ENCODE data around the gene APBA2. TPM values are rescaled to one million over a fixed set of nuclear protein-coding genes. Genes with fewer than 3 reads are reported as not detected.

APBA2 gene
- total and polyA plus RNA-seq, 2 donors, result 6.7 to 15.3 TPM

DNA sequence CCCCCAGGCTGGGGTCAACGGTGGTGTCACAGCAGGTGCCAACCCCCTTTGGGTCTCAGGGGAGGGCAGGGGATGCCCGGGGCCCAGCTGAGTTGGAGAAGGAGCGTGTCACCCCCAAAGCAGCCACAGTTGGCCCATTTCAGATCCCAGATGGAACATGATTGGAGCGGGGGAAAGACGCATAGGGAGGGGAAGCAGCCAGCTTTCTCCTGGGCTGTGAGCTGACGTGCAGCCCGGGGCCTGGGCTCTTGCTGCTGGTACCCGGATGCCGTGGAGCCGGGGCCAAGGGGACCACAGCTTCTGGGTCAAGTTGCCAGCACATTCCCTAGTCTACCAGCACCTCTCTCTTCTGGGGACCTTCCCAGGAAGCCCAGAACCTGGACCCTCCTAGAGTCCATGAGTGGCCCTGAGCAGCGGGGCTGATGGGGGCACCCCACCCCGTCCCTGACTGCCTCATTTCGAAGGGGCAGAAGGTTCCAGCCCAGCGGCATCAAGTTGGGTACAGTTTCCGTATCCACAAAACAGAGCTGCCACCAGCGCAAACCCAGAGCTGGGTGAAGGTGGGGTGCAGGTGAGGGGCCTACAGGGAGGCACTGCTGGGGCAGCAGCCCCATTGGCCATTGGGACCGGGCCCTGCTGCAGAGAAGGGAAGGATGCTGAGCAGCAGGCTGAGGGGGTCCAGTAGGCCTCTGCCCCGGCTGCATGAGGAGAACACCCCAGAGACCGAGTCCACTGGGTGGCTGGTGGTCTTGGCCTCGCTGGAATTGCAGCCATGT lies 235.0 kb downstream of the APBA2 start:
- Histone ChIP-seq H3K4me1 (ENCODE audit: control insufficient read depth in 2 of 2, insufficient read depth in 2 of 2, low read length in 2 of 2) (no peaks in the 10 kb centered on the region), H3K4me3 (ENCODE audit: low read length in 2 of 2) (no peak overlapping the region), H3K9me3 (ENCODE audit: control insufficient read depth in 2 of 2, insufficient read depth in 1 of 2, low read length in 1 of 2) (peaks cover 0 to 2% of the 10 kb centered on the region in 2 donors), H3K27ac (ENCODE audit: low read depth in 1 of 2, low read length in 1 of 2) (no peak overlapping the region), H3K27me3 (ENCODE audit: control insufficient read depth in 2 of 2, insufficient read depth in 1 of 2, low read length in 1 of 2) (peaks cover 0 to 4% of the 10 kb centered on the region in 2 donors), H3K36me3 (ENCODE audit: control insufficient read depth in 2 of 2, insufficient read depth in 2 of 2, low read length in 1 of 2) (no peaks in the 10 kb centered on the region)
- WGBS, result 96% methylated on average over 20 of the region's 20 CpGs
- no peak for DNase-seq (ENCODE audit: low read depth in 6 of 9, low spot score in 9 of 9)

DNA sequence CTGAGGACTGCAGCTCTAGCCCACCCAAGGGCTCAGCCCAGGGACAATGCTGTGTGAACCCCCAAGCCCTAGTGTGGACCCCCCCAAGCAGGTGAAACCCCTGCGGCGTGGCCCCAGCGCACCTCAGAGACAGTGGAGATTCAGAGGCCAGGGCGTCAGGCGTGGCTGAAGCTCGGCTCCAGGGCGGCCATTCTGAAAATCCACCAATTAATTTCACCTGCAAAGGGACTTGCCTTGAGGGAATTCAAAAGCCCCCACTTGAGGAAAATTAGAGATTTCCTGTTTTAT lies 235.5 kb downstream of the APBA2 start:
- H3K27me3 ChIP-seq (ENCODE audit: control insufficient read depth in 2 of 2, insufficient read depth in 1 of 2, low read length in 1 of 2), result no peaks in the 10 kb centered on the region
- no peak overlapping the region for H3K27ac ChIP-seq (ENCODE audit: low read depth in 1 of 2, low read length in 1 of 2)
- no peak for DNase-seq (ENCODE audit: low read depth in 6 of 9, low spot score in 9 of 9)
- H3K4me3 ChIP-seq (ENCODE audit: low read length in 2 of 2), result no peak overlapping the region
- H3K9me3 ChIP-seq (ENCODE audit: control insufficient read depth in 2 of 2, insufficient read depth in 1 of 2, low read length in 1 of 2), result peaks cover 0 to 2% of the 10 kb centered on the region in 2 donors
- H3K36me3 ChIP-seq (ENCODE audit: control insufficient read depth in 2 of 2, insufficient read depth in 2 of 2, low read length in 1 of 2), result no peaks in the 10 kb centered on the region
- no peaks in the 10 kb centered on the region for H3K4me1 ChIP-seq (ENCODE audit: control insufficient read depth in 2 of 2, insufficient read depth in 2 of 2, low read length in 2 of 2)
- 92% methylated on average over 7 of the region's 7 CpGs for WGBS

DNA sequence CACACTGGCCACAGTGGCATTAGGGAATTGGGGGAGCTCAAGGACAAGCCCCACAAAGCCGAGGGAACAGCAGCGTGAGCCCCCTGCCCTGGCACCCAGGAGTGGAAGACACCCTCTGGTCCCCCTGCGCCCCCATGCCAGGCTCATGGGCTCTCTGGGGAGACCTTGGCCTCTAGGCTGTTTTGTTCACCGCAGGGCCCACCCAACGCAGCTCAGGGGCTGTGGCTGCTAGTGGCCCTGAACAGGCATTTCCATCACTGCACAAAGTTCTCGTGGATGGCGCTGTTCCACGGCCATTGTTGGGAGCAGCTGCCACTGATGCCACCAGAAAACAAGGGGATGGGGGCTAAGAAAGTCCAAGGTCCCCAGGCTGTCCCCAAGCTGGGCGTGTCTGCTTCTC lies 236.1 kb downstream of the APBA2 start:
- H3K27me3 ChIP-seq (ENCODE audit: control insufficient read depth in 2 of 2, insufficient read depth in 1 of 2, low read length in 1 of 2), result no peaks in the 10 kb centered on the region
- peaks cover 0 to 2% of the 10 kb centered on the region in 2 donors for H3K9me3 ChIP-seq (ENCODE audit: control insufficient read depth in 2 of 2, insufficient read depth in 1 of 2, low read length in 1 of 2)
- no peaks in the 10 kb centered on the region for H3K4me1 ChIP-seq (ENCODE audit: control insufficient read depth in 2 of 2, insufficient read depth in 2 of 2, low read length in 2 of 2)
- no peaks in the 10 kb centered on the region for H3K36me3 ChIP-seq (ENCODE audit: control insufficient read depth in 2 of 2, insufficient read depth in 2 of 2, low read length in 1 of 2)
- no peak for DNase-seq (ENCODE audit: low read depth in 6 of 9, low spot score in 9 of 9)
- H3K27ac ChIP-seq (ENCODE audit: low read depth in 1 of 2, low read length in 1 of 2), result no peak overlapping the region
- H3K4me3 ChIP-seq (ENCODE audit: low read length in 2 of 2), result no peak overlapping the region
- 89% methylated on average over 9 of the region's 9 CpGs for WGBS

DNA sequence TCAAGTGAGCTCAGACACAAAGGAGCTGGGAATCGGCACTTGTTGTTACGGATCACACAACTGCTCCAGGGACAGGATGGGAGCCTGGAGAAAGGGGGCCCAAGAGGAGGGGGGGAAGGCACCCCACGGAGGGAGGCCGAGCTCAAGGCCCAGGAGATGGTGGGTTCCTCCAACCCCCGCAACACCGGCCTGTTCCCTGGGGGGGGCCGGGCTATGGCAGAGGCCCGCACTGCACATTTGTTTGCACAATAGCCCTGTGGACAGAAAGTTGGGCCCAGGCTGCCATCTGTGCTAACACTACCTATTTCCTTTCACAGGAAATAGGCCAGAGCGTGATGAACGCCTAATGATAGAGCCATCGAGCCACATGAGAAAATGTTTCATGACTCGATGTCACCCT lies 236.7 kb downstream of the APBA2 start:
- Histone ChIP-seq H3K4me1 (ENCODE audit: control insufficient read depth in 2 of 2, insufficient read depth in 2 of 2, low read length in 2 of 2) (no peaks in the 10 kb centered on the region), H3K36me3 (ENCODE audit: control insufficient read depth in 2 of 2, insufficient read depth in 2 of 2, low read length in 1 of 2) (no peaks in the 10 kb centered on the region), H3K27me3 (ENCODE audit: control insufficient read depth in 2 of 2, insufficient read depth in 1 of 2, low read length in 1 of 2) (no peaks in the 10 kb centered on the region), H3K9me3 (ENCODE audit: control insufficient read depth in 2 of 2, insufficient read depth in 1 of 2, low read length in 1 of 2) (peaks cover 0 to 2% of the 10 kb centered on the region in 2 donors), H3K4me3 (ENCODE audit: low read length in 2 of 2) (no peak overlapping the region), H3K27ac (ENCODE audit: low read depth in 1 of 2, low read length in 1 of 2) (no peak overlapping the region)
- no peak for DNase-seq (ENCODE audit: low read depth in 6 of 9, low spot score in 9 of 9)
- 91% methylated on average over 12 of the region's 12 CpGs for WGBS

DNA sequence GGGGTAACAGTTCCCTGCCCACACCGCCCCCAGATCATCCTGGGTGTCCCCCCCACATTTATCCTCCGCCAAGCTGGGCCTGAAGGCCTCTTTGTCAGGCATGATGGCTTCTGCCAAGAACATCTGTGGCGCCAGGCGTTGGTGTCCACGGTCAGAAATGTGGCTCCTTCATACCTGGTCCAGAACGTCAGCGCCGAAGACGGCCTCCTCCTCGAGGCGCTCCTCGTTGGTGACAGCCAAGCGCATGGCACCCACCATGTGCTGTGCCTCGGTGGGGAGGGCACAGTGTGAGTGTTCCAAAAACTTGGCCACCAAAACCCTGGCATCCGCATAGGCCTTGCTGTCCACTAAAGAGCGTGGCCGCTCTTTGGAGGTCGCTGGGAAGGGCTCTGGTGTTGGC lies 237.4 kb downstream of the APBA2 start:
- no peaks in the 10 kb centered on the region for H3K36me3 ChIP-seq (ENCODE audit: control insufficient read depth in 2 of 2, insufficient read depth in 2 of 2, low read length in 1 of 2)
- no peak overlapping the region for H3K4me3 ChIP-seq (ENCODE audit: low read length in 2 of 2)
- peaks cover 0 to 2% of the 10 kb centered on the region in 2 donors for H3K9me3 ChIP-seq (ENCODE audit: control insufficient read depth in 2 of 2, insufficient read depth in 1 of 2, low read length in 1 of 2)
- H3K27ac ChIP-seq (ENCODE audit: low read depth in 1 of 2, low read length in 1 of 2), result no peak overlapping the region
- no peak for DNase-seq (ENCODE audit: low read depth in 6 of 9, low spot score in 9 of 9)
- no peaks in the 10 kb centered on the region for H3K4me1 ChIP-seq (ENCODE audit: control insufficient read depth in 2 of 2, insufficient read depth in 2 of 2, low read length in 2 of 2)
- 94% methylated on average over 18 of the region's 18 CpGs for WGBS
- H3K27me3 ChIP-seq (ENCODE audit: control insufficient read depth in 2 of 2, insufficient read depth in 1 of 2, low read length in 1 of 2), result no peaks in the 10 kb centered on the region

DNA sequence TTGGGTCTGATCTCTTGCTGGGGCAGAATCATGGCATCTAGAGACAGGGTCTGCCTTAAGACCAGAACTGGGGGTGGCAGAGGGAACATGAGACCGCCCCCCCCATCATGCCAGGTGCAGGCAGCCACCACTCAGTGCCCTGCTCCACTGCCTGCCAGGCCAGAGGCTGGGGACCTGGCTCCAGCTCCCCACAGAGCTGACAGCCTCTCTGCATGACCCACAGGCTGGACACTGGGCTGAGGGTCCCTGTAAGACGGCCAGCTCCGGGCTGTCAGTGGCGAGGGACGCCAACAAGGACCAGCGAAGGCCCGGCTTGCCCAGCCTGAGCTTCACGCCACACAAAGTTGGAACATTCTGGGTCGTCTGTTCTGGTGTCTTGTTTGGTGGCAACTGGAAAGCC lies 238.2 kb downstream of the APBA2 start:
- DNase-seq (ENCODE audit: low read depth in 6 of 9, low spot score in 9 of 9), result no peak
- Histone ChIP-seq H3K27me3 (ENCODE audit: control insufficient read depth in 2 of 2, insufficient read depth in 1 of 2, low read length in 1 of 2) (no peaks in the 10 kb centered on the region), H3K9me3 (ENCODE audit: control insufficient read depth in 2 of 2, insufficient read depth in 1 of 2, low read length in 1 of 2) (peaks cover 0 to 2% of the 10 kb centered on the region in 2 donors), H3K27ac (ENCODE audit: low read depth in 1 of 2, low read length in 1 of 2) (no peak overlapping the region), H3K4me1 (ENCODE audit: control insufficient read depth in 2 of 2, insufficient read depth in 2 of 2, low read length in 2 of 2) (no peaks in the 10 kb centered on the region), H3K4me3 (ENCODE audit: low read length in 2 of 2) (no peak overlapping the region), H3K36me3 (ENCODE audit: control insufficient read depth in 2 of 2, insufficient read depth in 2 of 2, low read length in 1 of 2) (no peaks in the 10 kb centered on the region)
- WGBS, result 98% methylated on average over 9 of the region's 9 CpGs

DNA sequence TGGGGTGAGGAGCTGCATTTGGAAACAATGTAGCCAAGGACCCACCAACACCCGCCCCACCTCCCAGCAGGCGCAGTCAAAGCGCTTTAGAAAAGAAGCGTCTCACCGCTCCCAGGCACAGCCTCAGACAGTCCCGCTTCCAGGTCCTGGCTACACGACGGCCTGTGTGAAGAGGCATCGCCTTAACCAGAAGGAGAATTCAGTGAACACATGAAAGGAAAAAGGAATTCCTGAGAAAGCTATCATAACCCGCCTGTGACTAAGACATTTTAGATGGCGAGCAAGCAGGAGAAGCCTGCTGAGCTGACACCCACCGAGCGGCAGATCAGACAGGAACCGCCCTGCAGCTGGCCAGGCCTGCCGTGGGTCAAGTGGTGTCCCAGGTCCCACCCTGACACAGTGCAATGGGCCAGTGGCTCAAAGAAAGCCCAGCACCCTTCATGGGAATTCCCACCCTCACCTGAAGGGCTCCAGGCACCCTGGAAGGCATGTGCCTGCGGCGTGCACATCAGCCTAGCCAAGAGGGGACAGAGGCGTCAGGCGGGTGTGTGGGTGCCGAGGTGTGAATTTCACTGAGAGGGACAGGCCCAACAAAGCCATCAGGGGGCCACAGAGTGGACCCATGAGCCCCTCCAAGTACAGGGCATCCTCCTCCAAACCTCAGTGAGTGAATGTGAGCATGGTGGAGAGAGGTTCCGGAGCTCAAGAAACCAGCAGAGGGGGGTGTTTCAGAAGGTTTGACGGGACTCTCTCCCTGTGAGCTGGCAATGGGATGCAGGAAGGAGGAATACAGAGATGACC lies 239.0 kb downstream of the APBA2 start:
- H3K27me3 ChIP-seq (ENCODE audit: control insufficient read depth in 2 of 2, insufficient read depth in 1 of 2, low read length in 1 of 2), result peaks cover 0 to 4% of the 10 kb centered on the region in 2 donors
- no peak overlapping the region for H3K4me3 ChIP-seq (ENCODE audit: low read length in 2 of 2)
- no peaks in the 10 kb centered on the region for H3K36me3 ChIP-seq (ENCODE audit: control insufficient read depth in 2 of 2, insufficient read depth in 2 of 2, low read length in 1 of 2)
- H3K4me1 ChIP-seq (ENCODE audit: control insufficient read depth in 2 of 2, insufficient read depth in 2 of 2, low read length in 2 of 2), result no peaks in the 10 kb centered on the region
- WGBS, result 88% methylated on average over 22 of the region's 22 CpGs
- peaks cover 0 to 2% of the 10 kb centered on the region in 2 donors for H3K9me3 ChIP-seq (ENCODE audit: control insufficient read depth in 2 of 2, insufficient read depth in 1 of 2, low read length in 1 of 2)
- H3K27ac ChIP-seq (ENCODE audit: low read depth in 1 of 2, low read length in 1 of 2), result no peak overlapping the region
- DNase-seq (ENCODE audit: low read depth in 6 of 9, low spot score in 9 of 9), result no peak

DNA sequence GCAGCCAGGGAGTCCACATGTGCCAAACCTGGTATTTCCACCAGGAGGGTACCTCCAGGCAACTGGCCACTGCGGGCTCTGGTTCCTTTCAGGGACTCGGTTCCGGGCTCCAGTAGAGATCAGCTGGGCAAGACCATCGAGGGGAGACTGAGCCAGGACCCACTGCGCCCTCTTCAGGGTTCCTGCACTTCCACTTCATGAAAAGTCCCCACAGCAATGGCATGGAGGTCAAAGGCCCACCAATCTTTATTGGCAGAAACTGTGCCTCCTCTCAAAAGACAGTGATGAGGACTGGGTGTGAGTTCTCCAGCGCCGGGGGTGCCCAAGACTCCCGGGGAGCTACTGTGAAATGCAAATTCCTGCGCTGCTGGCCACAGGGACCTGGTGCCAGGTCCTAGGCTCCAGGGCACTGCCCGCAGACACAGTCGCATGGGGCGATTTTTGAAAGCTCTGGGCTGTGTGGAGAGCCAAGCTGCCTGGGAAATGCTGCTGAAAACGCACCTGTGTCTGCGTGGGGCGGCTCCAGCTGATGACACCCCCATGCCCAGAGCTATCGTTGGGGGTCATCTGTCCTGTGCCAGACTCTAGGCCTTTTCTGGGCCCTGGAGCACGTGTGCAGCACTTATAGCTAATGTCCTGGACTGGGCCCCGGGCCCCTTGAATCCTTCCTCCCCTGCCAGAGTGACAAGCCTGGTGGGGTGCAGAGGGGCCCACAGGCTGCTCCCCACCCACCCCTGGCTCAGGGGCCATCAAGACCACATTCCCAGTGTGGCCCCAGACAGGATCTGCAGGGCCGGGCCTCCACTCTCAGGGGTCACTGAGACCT lies 239.8 kb downstream of the APBA2 start:
- no peak for DNase-seq (ENCODE audit: low read depth in 6 of 9, low spot score in 9 of 9)

DNA sequence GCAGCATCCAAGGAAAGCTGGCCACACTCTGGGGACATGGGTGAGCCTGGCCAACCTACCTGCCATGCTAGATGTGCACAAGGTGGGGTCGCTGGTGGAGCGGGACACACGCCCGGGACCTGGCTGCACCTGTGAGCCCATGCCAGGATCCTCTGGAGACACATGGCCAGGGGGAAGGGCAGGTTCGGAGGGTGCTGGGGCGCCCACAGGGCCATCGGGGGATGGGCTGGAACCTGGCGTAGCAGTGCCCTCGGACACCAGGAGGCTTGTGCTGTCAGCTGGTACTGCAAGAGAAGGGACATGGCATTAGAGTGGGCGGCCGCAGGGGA lies 240.4 kb downstream of the APBA2 start:
- H3K4me3 ChIP-seq (ENCODE audit: low read length in 2 of 2), result no peak overlapping the region
- peaks cover 0 to 2% of the 10 kb centered on the region in 2 donors for H3K9me3 ChIP-seq (ENCODE audit: control insufficient read depth in 2 of 2, insufficient read depth in 1 of 2, low read length in 1 of 2)
- no peaks in the 10 kb centered on the region for H3K4me1 ChIP-seq (ENCODE audit: control insufficient read depth in 2 of 2, insufficient read depth in 2 of 2, low read length in 2 of 2)
- 88% methylated on average over 11 of the region's 11 CpGs for WGBS
- peaks cover 0 to 7% of the 10 kb centered on the region in 2 donors for H3K27me3 ChIP-seq (ENCODE audit: control insufficient read depth in 2 of 2, insufficient read depth in 1 of 2, low read length in 1 of 2)
- no peak overlapping the region for H3K27ac ChIP-seq (ENCODE audit: low read depth in 1 of 2, low read length in 1 of 2)
- H3K36me3 ChIP-seq (ENCODE audit: control insufficient read depth in 2 of 2, insufficient read depth in 2 of 2, low read length in 1 of 2), result no peaks in the 10 kb centered on the region
- no peak for DNase-seq (ENCODE audit: low read depth in 6 of 9, low spot score in 9 of 9)

More for the DNA sequence above, 239.8 kb downstream of the APBA2 start:
- Histone ChIP-seq H3K4me1 (ENCODE audit: control insufficient read depth in 2 of 2, insufficient read depth in 2 of 2, low read length in 2 of 2) (no peaks in the 10 kb centered on the region), H3K27ac (ENCODE audit: low read depth in 1 of 2, low read length in 1 of 2) (no peak overlapping the region), H3K4me3 (ENCODE audit: low read length in 2 of 2) (no peak overlapping the region), H3K36me3 (ENCODE audit: control insufficient read depth in 2 of 2, insufficient read depth in 2 of 2, low read length in 1 of 2) (no peaks in the 10 kb centered on the region), H3K9me3 (ENCODE audit: control insufficient read depth in 2 of 2, insufficient read depth in 1 of 2, low read length in 1 of 2) (peaks cover 0 to 2% of the 10 kb centered on the region in 2 donors), H3K27me3 (ENCODE audit: control insufficient read depth in 2 of 2, insufficient read depth in 1 of 2, low read length in 1 of 2) (peaks cover 0 to 7% of the 10 kb centered on the region in 2 donors)
- 97% methylated on average over 19 of the region's 19 CpGs for WGBS
